ENCODE measurements around the gene TYRO3.

Gene TYRO3

GRCh38 chr15:41550066-41550775 is 8.8 kb upstream of the TYRO3 start:
- no peak for TF ChIP-seq CTCF (IDR thresholded peaks at IDR 0.05; ENCODE audit: extremely low read depth, insufficient read depth, missing control alignments)
- in situ Hi-C loops (cut with MboI; ENCODE audit: low pct_unique_long_range_greater_than_20kb, low sequenced_read_pairs, unreplicated experiment), result no loop called here
- no peak for DNase-seq (ENCODE audit: low spot score)

GRCh38 chr15:41553731-41554130 is 5.3 kb upstream of the TYRO3 start:
- DNase-seq (ENCODE audit: low spot score), result no peak
- no peak for TF ChIP-seq CTCF (IDR thresholded peaks at IDR 0.05; ENCODE audit: extremely low read depth, insufficient read depth, missing control alignments)
- in situ Hi-C loops (cut with MboI; ENCODE audit: low pct_unique_long_range_greater_than_20kb, low sequenced_read_pairs, unreplicated experiment), result no loop called here

DNA sequence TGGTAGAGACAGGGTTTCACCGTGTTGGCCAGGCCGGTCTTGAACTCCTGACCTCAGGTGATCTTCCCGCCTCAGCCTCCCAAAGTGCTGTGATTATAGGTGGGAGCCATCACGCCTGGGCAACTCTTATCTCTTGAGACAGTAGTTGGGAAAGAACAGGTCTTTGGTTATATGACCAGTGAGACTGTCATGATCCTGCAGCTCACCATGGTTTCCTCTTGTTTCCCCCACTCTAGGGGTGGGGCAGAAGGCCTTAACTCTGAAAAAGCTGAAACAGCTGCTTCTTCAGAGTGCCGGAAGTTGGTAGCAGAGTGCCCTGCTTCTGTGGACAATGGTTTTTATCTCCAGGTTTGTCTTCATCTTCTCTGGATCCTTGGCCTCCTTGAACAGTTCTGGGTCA is 4.7 kb upstream of the TYRO3 start:
- in situ Hi-C loops (cut with MboI; ENCODE audit: low pct_unique_long_range_greater_than_20kb, low sequenced_read_pairs, unreplicated experiment), result no loop called here
- no peak for DNase-seq (ENCODE audit: low spot score)
- TF ChIP-seq CTCF (IDR thresholded peaks at IDR 0.05; ENCODE audit: extremely low read depth, insufficient read depth, missing control alignments), result no peak

DNA sequence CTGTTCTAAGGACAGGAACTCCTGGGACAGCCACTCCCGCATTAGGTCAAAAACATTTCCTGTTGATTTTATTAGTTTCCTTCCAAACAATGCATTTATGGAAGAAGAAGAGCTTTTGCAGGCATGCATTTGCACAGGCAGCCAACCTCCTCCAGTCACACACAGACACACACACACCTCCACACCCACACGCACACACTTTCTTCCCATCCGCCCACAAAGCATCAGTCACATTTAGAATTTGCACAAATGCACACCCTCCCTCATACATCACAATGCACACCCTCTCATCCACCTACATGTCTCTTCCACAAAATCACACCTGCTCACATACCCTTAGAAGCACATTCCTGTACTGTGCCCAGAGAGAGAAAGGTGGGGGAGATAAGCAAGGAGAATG is 4.1 kb upstream of the TYRO3 start:
- in situ Hi-C loops (cut with MboI; ENCODE audit: low pct_unique_long_range_greater_than_20kb, low sequenced_read_pairs, unreplicated experiment), result no loop called here
- TF ChIP-seq CTCF (IDR thresholded peaks at IDR 0.05; ENCODE audit: extremely low read depth, insufficient read depth, missing control alignments), result no peak

GRCh38 chr15:41556677-41557076 is 2.3 kb upstream of the TYRO3 start:
- in situ Hi-C loops (cut with MboI; ENCODE audit: low pct_unique_long_range_greater_than_20kb, low sequenced_read_pairs, unreplicated experiment), result no loop called here
- no peak for TF ChIP-seq CTCF (IDR thresholded peaks at IDR 0.05; ENCODE audit: extremely low read depth, insufficient read depth, missing control alignments)
- DNase-seq (ENCODE audit: low spot score), result no peak

More for the DNA sequence above, 4.1 kb upstream of the TYRO3 start:
- no peak for DNase-seq (ENCODE audit: low spot score)

- peak; percentile 84 for DNase-seq (ENCODE audit: low spot score)
- in situ Hi-C loops (cut with MboI; ENCODE audit: low pct_unique_long_range_greater_than_20kb, low sequenced_read_pairs, unreplicated experiment), result no loop called here
- TF ChIP-seq CTCF (IDR thresholded peaks at IDR 0.05; ENCODE audit: extremely low read depth, insufficient read depth, missing control alignments), result peak; percentile 82
Measured at GRCh38 chr15:41557673-41558399, 1.2 kb upstream of the TYRO3 start.

Measured in GM13977 (cell line).